ENCODE data around the gene MAP6.

MAP6 gene

DNA sequence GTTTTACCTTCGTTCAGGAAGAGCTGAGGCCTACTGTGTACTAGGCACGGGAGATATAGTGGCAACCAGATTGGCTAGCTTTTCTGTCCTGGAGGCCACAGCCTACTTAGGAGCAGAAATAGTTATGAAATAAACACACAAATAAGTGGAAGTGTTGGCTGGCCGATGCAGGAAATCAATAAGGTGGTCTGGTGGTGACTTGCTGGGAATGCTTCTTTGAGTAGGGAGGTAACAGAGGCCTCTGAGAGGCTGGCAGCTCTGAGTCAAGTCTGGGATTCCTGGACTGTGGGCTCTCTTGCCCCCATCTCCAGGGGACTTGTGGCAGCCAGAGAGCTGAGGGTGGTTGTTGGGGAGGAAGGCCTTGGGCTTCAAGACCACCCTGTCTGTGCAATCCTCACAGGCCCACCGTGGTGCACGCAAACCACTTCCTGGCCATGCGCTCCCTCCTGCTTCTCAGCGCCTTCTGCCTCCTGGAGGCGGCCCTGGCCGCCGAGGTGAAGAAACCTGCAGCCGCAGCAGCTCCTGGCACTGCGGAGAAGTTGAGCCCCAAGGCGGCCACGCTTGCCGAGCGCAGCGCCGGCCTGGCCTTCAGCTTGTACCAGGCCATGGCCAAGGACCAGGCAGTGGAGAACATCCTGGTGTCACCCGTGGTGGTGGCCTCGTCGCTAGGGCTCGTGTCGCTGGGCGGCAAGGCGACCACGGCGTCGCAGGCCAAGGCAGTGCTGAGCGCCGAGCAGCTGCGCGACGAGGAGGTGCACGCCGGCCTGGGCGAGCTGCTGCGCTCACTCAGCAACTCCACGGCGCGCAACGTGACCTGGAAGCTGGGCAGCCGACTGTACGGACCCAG is 102.7 kb downstream of the MAP6 start:
- no peak for DNase-seq

DNA sequence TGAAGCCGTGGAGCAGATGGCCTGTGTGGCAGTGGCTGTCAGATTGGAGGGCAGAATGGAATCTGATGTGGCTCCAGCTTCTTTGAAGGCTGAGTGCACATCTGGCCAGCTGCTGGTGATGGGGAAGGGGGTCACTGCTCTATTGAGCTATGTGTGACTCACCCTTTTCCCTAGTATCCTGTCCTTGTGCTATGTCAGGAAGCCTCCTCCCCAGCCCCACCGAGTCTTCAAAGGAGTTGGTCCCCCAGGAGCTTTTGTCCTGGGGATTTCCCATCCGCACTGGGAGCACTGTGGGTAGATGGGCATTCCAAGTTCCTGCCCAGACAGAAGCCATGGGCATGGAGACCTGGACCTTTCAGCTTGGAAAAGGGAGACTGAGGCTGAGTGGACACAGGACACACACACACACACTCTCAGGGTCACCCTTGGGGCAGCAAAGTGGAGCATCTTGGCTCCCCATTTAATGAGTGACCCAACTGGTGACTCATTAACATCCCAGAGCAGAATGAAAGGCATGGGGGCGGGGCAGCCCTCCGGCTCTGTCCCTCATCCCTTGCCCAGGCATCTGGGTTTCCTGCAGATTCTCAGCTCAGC is 103.5 kb downstream of the MAP6 start:
- no peak for DNase-seq

DNA sequence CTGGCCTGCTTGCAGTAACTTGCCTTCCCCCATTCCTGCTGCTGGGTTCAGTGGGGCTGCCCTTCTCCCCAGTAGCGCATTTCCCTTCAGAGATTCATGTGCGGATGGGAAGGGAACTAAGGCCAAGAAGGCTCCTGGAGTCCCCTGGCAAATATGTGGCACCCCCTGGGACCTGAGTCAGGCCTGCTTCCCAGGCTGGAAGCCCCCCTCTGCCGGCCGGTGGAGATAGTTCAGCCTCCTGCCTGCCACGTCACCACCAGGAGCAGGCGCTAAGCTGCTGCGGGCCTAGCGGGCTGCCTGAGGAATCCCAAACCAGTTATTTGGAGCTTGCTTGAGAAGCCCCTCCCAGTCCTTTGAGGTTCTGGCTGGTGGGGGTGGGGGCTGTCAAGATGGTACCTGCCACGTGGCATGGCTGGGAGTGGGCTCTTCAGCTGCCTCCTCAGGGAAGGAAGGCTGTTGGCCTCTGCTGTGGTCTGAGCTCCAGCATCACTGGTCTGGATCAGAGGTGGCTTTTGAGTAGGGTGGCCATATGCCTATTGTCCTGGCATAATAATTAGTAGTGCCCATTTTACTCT is 104.8 kb downstream of the MAP6 start:
- DNase-seq: no peak

DNA sequence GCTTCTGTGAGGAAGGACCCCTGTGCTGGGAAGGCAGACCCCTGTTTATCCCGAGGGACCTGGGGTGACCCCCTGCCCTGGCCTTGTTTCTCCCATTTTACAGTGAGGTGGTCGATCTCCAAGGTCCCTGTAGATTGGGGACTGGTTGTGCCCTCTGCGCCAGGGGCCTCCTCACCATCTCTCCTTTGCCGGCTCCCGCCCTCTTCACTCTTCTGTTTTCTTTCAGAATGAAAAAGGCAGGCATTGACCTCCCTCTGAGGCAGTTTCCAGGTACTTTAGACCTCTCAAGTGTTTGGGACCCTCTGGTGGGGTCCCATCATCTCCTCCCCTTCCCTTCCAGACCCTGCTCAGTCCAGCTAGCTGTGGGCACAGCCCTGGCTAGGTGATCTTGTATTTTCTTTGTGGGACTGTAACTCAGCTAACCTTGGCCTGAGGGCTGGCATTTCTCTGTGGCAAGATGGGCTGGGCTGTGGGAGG is 105.3 kb downstream of the MAP6 start:
- DNase-seq: no peak

DNA sequence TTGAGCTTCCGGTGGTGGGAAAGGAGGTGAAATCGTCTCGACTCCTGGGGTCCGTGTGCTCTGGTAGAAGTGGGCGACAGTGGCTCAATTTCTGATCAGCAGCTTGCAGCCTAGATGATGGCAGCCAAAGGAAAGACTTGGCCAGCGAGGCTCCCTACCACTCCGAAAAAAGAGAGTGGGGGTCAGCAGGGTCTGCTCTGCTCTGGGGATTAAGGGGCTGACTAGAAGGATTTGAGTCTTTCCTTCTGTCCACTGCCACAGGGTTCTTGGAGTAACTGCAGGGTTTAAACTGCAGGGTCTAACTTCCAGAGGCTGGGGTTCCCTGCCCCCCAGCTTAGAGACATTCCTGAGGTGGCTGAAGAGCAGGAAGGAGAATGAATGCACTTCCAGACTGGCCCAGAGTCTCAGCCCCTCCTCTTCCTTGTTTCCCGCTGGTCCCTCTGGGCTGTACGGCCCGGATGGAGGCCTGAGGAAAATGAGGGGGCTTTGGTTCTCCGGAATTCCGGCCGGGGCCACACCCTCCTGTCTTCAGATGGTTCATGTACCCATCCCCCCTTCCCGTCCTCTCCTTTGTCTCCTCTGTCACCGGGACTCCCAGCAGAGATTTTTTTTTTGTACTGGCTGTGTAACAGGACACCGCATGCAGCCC is 105.9 kb downstream of the MAP6 start:
- DNase-seq: no peak

DNA sequence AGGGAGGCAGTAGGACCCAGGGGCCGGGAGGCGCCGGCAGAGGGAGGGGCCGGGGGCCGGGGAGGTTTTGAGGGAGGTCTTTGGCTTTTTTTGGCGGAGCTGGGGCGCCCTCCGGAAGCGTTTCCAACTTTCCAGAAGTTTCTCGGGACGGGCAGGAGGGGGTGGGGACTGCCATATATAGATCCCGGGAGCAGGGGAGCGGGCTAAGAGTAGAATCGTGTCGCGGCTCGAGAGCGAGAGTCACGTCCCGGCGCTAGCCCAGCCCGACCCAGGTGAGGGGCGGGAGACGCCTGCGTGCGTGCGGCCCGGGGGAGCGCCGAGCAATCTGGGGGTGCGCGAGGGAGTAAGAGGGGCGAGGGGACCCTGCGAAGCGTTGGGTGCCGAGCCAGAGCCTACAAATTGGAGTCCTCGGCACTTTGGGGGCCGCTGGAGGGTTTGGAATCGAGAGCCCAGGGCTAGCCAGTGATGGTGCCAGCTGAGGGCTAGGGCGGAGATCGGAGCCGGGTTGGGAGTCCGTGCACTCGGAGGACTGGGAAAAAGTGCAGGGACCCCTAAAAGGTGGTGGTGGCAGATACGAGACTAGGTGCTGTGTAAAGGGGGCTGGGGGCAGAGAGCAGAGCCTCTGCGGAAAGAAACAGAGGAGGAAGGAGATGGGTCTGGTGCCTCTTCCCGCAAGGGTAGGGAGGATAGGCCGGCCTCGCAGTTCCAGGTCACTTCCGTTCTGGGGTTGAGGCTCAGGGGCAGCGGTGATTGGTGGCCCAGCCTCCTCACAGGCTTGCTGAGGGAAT is 106.6 kb downstream of the MAP6 start, which contains the start of gene SERPINH1:
Gene SERPINH1, plus strand, starts transcription at position 206 of the 788 bp plus-strand sequence. CDS start 4,097 bp downstream, outside the sequence.
- DNase-seq: peak; percentile 62

DNA sequence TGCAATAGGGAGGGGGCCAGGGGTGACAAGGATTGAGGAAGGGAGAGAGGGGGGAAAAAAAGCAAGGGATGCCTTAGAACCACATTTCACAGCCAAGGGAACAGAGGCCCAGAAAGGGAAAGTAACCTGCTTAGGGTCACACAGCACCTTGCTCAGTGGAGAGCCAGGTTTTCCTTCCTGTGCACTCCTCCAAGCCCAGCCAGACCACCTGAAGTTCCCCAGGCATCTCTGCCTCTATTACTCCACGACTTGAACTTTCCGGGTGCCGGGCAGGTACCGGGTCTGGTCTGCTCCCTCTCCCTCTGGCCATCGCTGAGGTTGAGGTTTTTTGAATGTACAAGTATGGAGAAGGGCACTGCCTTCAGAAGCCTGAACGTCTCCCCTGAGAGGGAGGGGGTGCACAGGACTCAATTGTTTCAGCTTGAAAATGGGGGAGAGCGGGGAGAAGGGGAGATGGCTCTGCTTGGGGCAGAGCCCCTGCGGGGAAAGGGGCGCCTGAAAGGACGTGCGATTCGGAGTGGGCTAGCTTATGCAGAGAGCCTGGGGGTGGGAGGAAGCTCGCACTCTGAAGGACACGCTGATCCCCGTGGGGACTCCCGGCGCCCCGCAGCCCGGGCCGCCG is 107.3 kb downstream of the MAP6 start:
- no peak for DNase-seq

DNA sequence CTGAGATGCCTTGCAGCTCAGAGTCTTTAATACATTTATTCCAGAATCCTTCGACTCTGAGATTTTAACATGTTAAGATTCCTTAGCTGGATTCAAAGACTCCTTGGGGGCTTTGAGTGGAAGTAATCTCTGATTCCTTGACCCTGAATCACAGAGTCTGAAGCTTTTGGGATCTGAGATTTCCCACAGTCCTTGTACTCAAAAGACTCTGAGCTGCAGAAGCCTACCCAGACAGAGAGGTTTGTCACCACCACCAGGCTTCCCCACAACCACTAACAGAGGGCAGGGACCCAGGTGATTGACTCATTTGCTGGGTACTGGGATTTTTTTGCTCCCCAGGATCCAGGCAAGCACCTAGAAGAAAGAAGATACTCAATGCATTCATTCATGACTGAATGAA is 108.2 kb downstream of the MAP6 start:
- no peak for DNase-seq

DNA sequence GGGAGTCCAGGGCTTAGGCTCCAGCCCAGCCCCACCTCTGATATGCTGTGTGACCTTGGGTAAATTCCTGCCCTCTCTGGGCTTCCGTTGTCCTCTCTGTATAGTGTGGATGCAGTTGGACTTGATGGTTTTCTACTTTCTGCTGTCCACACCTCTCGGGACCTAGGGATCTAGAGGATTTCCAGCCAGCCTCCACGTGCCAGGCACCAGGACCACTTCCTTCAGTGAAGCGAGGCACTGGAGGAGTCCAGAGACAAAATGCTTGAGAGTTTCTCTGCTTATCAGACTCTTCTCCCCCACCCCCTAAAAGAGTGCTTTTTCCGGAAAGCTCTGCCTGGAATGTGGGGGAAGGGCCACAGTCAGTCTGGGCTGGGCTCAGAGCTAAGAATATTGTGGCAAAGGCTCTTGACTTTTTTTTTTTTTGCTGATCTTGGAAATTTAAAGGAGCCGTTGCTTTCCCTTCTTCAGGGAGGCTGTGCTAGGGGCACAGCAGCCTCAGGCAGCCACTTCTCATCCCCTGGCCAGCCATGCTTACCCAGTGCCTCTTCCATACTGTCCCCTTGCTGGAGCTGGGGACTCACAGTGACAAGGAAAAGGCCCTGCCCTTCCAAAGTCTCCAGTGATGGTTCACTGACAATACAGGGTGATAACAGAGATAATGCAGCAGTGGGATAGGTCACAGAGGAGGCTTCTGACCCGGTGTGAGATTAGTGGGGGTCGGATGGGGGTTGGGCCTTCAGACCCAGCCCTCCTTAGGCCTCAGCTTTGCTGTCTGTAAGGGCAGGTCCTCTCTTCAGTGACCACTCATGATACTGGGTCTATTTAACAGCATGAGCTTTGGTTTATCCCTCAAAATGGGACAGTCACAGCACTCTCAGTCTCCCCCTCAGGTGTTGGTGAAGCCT is 109.6 kb downstream of the MAP6 start:
- no peak for DNase-seq

DNA sequence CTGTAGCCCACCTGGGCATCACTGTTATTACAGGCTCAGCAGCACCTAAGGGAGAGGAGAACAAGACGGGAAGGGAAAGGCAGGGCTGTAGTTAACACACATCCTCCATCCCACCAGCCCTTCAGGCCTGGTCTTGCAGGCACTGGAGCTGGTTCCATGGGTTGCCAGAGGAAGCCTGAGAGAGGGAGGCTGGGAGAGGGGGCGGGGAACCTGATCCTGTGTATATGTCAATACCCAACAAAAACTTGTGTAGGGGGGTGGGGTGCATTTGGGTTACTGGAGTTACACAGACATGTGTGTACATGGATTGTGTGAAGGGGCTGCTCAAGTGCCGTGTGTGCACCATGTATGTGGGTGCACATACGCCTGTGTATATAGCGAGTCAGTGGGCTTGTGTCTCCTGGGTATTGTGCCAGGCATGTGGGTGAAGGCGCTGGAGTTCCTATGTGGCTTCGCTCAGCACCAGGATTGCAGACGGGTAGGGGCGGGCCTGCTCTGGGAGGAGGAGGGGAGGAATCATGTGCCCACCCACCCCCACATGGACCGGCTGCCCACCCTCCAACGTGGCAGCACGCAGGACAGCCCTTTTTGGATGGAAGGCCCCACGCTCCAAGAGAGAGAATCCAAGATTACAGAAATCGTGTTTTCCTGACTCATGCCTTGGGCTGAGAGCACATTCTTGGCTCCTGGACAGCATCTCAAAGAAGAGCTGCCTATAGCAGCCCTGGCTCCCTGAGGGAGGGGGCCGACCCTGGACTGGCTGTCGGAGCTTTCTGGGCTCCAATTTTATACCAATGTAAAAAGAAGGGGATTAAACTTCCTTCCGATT is 111.0 kb downstream of the MAP6 start:
- DNase-seq: no peak

DNA sequence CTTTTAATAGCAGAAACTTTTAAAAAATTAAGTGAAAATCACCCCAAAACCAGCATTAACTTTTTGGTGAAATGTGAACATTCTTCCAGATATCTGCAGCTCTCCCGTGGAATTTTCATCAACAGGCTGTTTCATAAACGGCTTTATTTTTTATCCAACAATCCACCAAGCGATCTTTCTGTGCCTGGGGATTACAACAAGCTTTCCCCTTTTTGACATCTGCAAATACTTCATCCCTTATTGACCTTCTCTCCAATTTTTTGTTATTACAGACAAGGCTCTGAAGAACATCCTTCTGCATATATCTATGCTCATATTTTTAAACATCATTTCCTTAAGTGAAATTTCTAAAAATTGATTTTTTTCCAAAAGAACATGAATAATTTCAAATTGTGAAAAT is 112.6 kb downstream of the MAP6 start:
- DNase-seq: no peak

DNA sequence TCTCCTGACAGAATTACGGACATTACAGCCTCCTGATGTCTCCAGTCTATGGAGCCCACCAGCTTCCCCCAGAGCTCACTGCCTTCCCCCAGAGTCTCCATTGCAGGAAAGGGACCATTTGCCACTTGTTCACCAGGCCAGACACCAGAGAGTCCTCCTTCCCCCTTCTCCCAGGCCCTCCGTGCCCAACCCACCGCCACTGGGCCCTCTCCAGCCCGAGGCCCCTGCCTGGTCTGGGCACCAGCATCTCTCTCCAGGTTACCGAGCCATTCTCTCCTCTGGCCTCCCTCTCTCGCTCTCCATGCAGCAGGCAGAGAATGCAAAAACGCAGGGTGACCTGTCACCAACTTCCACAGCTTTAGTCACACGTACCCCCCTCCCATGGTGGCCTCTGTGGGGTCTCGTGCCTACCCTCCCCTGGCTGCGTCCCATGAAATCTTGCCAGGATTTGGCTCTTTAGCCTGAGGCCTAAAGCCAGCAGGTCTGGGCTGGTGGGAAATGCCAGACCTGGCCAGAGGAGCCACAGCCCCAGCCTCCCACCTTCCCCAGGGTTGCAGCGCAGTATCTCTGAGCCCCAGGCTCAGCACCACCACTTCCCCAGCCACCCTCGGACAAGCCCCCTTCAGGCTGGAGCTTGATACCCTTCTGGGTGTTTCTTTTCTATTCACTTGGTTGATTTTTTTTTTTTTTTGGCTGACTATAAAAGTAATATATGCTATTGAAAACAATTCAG is 113.6 kb downstream of the MAP6 start:
- DNase-seq: no peak

DNA sequence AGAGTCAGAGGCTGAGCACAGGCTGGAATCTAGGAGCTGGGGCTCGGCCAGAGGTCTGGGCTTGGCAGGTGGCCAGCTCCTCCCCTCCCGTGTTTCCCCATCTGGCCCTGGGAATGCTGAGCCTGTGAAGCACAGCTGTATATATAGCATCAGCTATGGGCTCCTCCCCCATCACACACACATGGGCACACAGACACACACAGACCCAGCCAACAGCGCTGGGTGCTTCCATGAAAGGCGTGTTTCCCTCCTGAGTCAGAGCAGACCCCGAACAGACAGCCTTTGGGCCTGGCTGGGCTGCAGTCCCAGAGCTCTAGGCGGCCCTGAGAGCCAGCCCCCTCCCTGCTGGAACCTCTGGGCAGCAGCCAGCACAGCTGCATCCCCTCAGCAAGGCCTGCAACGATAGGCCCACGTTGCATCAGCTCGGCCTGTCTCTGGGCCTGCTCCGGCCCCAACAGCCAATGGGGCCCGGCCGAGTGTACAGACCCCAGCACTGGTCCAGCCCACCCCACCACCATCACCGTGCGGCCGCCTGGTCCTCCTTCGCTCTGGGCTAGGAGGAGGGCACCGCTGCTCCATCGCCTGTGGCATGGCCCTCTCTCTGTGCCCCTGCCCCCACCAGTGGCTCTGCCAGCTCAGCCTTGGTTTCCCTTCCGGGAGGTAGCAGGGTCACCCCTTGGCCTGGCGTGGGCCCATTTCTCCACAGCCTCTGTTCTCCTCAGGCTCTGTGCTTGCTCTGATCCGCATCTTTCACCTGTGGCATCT is 114.4 kb downstream of the MAP6 start:
- DNase-seq: peak; percentile 58

DNA sequence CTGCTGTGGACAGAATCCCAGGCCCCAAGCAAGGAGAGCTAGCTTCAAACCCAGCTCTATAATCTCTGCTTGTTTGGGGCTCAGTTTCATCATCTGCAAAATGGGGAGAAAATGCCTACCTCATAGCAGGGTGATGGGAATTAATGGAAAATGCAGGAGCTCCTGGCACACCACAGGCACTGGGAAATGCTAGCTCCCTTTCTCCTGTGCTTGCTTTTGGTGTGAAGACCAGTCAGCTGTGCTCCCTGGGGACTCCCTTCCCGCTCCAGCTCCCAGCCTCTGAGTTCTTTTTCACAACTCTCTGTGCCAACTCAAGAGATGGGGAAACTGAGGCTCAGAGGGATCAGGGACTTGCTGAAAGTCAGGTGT is 115.0 kb downstream of the MAP6 start:
- DNase-seq: no peak

DNA sequence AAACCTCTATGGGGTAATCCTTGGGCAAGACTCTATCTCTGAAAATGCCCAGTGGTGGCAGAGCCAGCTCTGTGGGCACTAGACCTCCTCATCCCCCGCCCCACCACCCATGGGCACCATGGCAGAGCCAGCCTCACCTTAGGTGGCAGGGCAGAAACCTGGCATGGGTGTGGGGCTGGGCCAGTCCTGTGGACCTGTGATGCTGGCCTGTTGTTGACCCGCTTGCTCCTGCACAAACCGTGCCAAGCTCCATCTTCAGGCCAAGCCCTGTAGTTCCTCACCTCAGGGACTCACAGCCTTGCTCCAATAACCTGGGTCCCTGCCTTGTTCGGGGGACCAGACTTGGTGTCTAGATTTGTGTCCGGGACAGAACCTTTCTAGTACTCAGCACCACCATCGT is 115.7 kb downstream of the MAP6 start:
- DNase-seq: no peak

DNA sequence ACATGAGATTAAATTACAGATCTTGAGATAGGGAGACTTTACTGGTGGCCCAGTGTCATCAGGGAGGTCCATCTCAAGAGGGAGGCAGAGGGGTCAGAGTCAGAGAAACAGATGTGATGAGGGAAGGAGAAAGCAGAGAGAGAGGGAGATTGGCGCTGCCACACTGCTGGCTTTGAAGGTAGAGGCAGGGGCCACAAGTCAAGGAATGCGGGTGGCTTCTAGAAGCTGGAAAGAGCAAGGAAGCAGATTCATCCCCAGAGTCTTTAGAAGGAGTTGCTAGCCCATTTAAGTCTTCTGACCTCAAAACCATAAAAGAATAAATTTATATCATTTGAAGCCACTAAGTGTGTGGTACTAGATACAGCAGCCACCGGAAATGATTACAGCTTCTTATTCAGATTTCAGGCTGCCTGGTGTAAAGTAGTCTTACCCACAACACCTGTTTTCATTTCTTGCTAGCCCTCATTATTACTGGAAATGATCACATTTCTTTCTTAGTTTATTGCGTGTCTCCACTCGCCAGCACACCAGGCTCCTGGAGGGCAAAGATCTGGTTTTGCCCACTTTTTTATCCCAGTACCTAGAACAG is 119.4 kb downstream of the MAP6 start:
- DNase-seq: no peak

DNA sequence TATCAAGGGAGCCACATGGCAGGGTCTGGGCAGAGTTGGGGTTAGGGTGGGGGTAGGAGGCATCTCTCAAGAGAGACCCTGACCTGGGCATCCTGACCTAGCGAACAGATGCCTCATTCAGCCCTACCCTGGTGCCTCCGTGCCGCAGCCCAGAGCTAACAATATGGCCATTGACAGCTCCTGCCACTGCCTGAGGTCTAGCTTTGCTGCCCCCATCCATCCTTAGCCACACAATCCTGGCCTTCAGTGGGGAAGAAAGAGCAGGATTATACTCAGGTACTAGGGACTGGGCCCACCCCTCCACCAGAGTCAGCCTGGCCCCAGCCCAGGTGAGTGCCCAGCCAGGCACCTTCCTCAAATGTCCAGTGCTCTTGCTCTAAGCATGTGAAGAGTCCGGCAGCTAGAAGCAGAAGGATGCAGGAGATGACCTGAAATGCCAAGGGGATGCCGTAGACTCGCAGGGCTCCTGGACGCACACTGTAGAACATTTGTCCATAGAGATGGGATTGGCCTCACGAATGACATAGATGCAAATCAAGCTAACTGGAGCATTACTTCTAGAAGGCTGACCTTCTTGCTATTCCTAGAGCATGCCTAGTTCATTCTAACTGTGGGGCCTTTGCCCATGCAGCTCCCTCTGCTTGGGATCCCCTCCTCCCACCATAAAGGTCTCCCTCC is 120.1 kb downstream of the MAP6 start:
- no peak for DNase-seq

DNA sequence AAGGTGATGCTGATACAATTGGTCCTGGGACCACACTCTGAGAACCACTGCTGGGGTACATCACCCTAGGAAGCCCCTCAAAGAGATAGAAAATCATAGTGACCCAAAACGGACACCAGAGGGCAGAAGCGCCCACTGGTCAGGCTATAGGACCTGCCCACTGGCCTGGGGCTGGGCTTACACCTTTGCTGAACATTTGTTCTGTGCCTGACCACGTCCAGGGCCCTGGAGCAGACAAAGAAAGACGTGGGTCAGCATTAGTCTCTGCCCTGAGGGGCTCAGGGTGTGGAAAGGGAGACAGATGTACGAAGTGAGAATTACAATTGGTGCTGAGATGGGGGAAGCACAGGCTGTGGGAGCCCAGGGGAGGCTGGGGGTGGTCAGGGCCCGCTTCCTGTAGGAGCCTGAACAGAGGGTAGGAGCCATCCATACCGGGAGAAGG is 121.2 kb downstream of the MAP6 start:
- peak; percentile 45 for DNase-seq

Measured in NCI-H2029 (cell line).